Measurements from ENCODE around the gene HPSE2. TPM values are rescaled to one million over a fixed set of nuclear protein-coding genes. Genes with fewer than 3 reads are reported as not detected.
A peak's percentile ranks its signal among the peaks of the same experiment; 100 is the strongest.

The HPSE2 gene
- total and polyA plus RNA-seq, 3 experiments from 2014 or later = 0.07 to 1.2 TPM; not detected in 1

- H3K4me1 ChIP-seq (ENCODE audit: insufficient read depth, low read length) = no peaks in the 10 kb centered on the region
- DNase-seq = no peak
- H3K36me3 ChIP-seq (ENCODE audit: insufficient read depth, low read length) = no peaks in the 10 kb centered on the region
- H3K27me3 ChIP-seq (ENCODE audit: insufficient read depth, low read length, poor library complexity, severe bottlenecking) = no peaks in the 10 kb centered on the region
- Mint-ChIP-seq H3K36me3 (no peaks in the 10 kb centered on the region), H3K4me1 (no peaks in the 10 kb centered on the region), H3K27ac (no peak overlapping the region), H3K9me3 (peaks cover 0 to 2% (median 0%) of the 10 kb centered on the region in 5 donors), H3K4me3 (no peak overlapping the region), H3K27me3 (no peaks in the 10 kb centered on the region)
- no peak overlapping the region for H3K4me3 ChIP-seq (ENCODE audit: low read length)
- no peaks in the 10 kb centered on the region for H3K9me3 ChIP-seq (ENCODE audit: low read length)
- no peak overlapping the region for H3K27ac ChIP-seq (ENCODE audit: low read depth, low read length)
- ChIA-PET POLR2A (no interaction called here), CTCF (no interaction called here)
Measured at GRCh38 chr10:98951269-98952000, 284.2 kb downstream of the HPSE2 start.

- CTCF ChIA-PET = no interaction called here
- Mint-ChIP-seq H3K36me3 (no peaks in the 10 kb centered on the region), H3K27ac (no peak overlapping the region), H3K4me1 (no peaks in the 10 kb centered on the region), H3K27me3 (no peaks in the 10 kb centered on the region), H3K4me3 (no peak overlapping the region), H3K9me3 (peaks cover 0 to 4% (median 0%) of the 10 kb centered on the region in 5 donors)
- Histone ChIP-seq H3K9me3 (ENCODE audit: low read length) (no peaks in the 10 kb centered on the region), H3K36me3 (ENCODE audit: insufficient read depth, low read length) (no peaks in the 10 kb centered on the region), H3K27ac (ENCODE audit: low read depth, low read length) (no peak overlapping the region), H3K27me3 (ENCODE audit: insufficient read depth, low read length, poor library complexity, severe bottlenecking) (no peaks in the 10 kb centered on the region), H3K4me1 (ENCODE audit: insufficient read depth, low read length) (no peaks in the 10 kb centered on the region), H3K4me3 (ENCODE audit: low read length) (no peak overlapping the region)
- no peak for DNase-seq
- POLR2A ChIA-PET = no interaction called here
Measured at GRCh38 chr10:98950106-98950505, 285.5 kb downstream of the HPSE2 start.

- H3K36me3 Mint-ChIP-seq = no peaks in the 10 kb centered on the region
- Histone ChIP-seq H3K4me1 (ENCODE audit: insufficient read depth, low read length) (no peaks in the 10 kb centered on the region), H3K4me3 (ENCODE audit: low read length) (no peak overlapping the region), H3K9me3 (ENCODE audit: low read length) (no peaks in the 10 kb centered on the region), H3K36me3 (ENCODE audit: insufficient read depth, low read length) (no peaks in the 10 kb centered on the region), H3K27ac (ENCODE audit: low read depth, low read length) (no peak overlapping the region), H3K27me3 (ENCODE audit: insufficient read depth, low read length, poor library complexity, severe bottlenecking) (no peaks in the 10 kb centered on the region)
- H3K9me3 Mint-ChIP-seq = peaks cover 0 to 4% (median 0%) of the 10 kb centered on the region in 5 donors
- ChIA-PET POLR2A (no interaction called here), CTCF (no interaction called here)
- H3K4me3 Mint-ChIP-seq = no peak overlapping the region
- H3K27me3 Mint-ChIP-seq = no peaks in the 10 kb centered on the region
- DNase-seq = no peak
- H3K4me1 Mint-ChIP-seq = no peaks in the 10 kb centered on the region
- no peak overlapping the region for H3K27ac Mint-ChIP-seq
Measured at GRCh38 chr10:98949306-98949705, 286.3 kb downstream of the HPSE2 start.

- no peak overlapping the region for H3K27ac Mint-ChIP-seq
- H3K4me3 ChIP-seq (ENCODE audit: low read length) = no peak overlapping the region
- CTCF ChIA-PET = no interaction called here
Measured at GRCh38 chr10:98943681-98944080, 292.0 kb downstream of the HPSE2 start.

GRCh38 chr10:98929709-98930108 is 305.9 kb downstream of the HPSE2 start:
- no peak overlapping the region for H3K4me3 ChIP-seq (ENCODE audit: low read length)
- H3K27ac ChIP-seq (ENCODE audit: low read depth, low read length) = no peak overlapping the region
- peaks cover 0 to under 1% of the 10 kb centered on the region in 2 donors for H3K27me3 Mint-ChIP-seq
- no peaks in the 10 kb centered on the region for H3K36me3 Mint-ChIP-seq
- no peaks in the 10 kb centered on the region for H3K27me3 ChIP-seq (ENCODE audit: insufficient read depth, low read length, poor library complexity, severe bottlenecking)
- CTCF ChIA-PET = no interaction called here
- H3K4me3 Mint-ChIP-seq = no peak overlapping the region
- POLR2A ChIA-PET = no interaction called here
- H3K36me3 ChIP-seq (ENCODE audit: insufficient read depth, low read length) = no peaks in the 10 kb centered on the region
- peaks cover 0 to 25% (median 14%) of the 10 kb centered on the region in 5 donors for H3K9me3 Mint-ChIP-seq
- no peak overlapping the region for H3K27ac Mint-ChIP-seq
- no peak for DNase-seq
- no peaks in the 10 kb centered on the region for H3K9me3 ChIP-seq (ENCODE audit: low read length)
- H3K4me1 Mint-ChIP-seq = no peaks in the 10 kb centered on the region
- H3K4me1 ChIP-seq (ENCODE audit: insufficient read depth, low read length) = no peaks in the 10 kb centered on the region

More at GRCh38 chr10:98943681-98944080, 292.0 kb downstream of the HPSE2 start:
- no peak overlapping the region for H3K27ac ChIP-seq (ENCODE audit: low read depth, low read length)
- H3K36me3 ChIP-seq (ENCODE audit: insufficient read depth, low read length) = no peaks in the 10 kb centered on the region
- H3K9me3 ChIP-seq (ENCODE audit: low read length) = no peaks in the 10 kb centered on the region
- Mint-ChIP-seq H3K4me3 (no peak overlapping the region), H3K9me3 (peaks cover 0 to 4% (median 2%) of the 10 kb centered on the region in 5 donors), H3K4me1 (no peaks in the 10 kb centered on the region), H3K27me3 (no peaks in the 10 kb centered on the region), H3K36me3 (no peaks in the 10 kb centered on the region)
- H3K27me3 ChIP-seq (ENCODE audit: insufficient read depth, low read length, poor library complexity, severe bottlenecking) = no peaks in the 10 kb centered on the region
- DNase-seq = no peak
- no peaks in the 10 kb centered on the region for H3K4me1 ChIP-seq (ENCODE audit: insufficient read depth, low read length)
- POLR2A ChIA-PET = no interaction called here

- no peaks in the 10 kb centered on the region for H3K9me3 ChIP-seq (ENCODE audit: low read length)
- no peak overlapping the region for H3K4me3 Mint-ChIP-seq
- H3K4me1 Mint-ChIP-seq = no peaks in the 10 kb centered on the region
Measured at GRCh38 chr10:98925651-98926050, 310.0 kb downstream of the HPSE2 start.

GRCh38 chr10:98924526-98924925 is 311.1 kb downstream of the HPSE2 start:
- no peak overlapping the region for H3K27ac Mint-ChIP-seq
- Histone ChIP-seq H3K4me1 (ENCODE audit: insufficient read depth, low read length) (no peaks in the 10 kb centered on the region), H3K27me3 (ENCODE audit: insufficient read depth, low read length, poor library complexity, severe bottlenecking) (no peaks in the 10 kb centered on the region), H3K36me3 (ENCODE audit: insufficient read depth, low read length) (no peaks in the 10 kb centered on the region), H3K9me3 (ENCODE audit: low read length) (no peaks in the 10 kb centered on the region), H3K4me3 (ENCODE audit: low read length) (no peak overlapping the region), H3K27ac (ENCODE audit: low read depth, low read length) (no peak overlapping the region)
- DNase-seq = no peak
- ChIA-PET CTCF (no interaction called here), POLR2A (no interaction called here)
- peaks cover 0 to 8% (median 2%) of the 10 kb centered on the region in 5 donors for H3K9me3 Mint-ChIP-seq
- peaks cover 0 to 3% of the 10 kb centered on the region in 2 donors for H3K27me3 Mint-ChIP-seq
- no peaks in the 10 kb centered on the region for H3K36me3 Mint-ChIP-seq
- H3K4me3 Mint-ChIP-seq = no peak overlapping the region
- H3K4me1 Mint-ChIP-seq = no peaks in the 10 kb centered on the region

More at GRCh38 chr10:98925651-98926050, 310.0 kb downstream of the HPSE2 start:
- no peaks in the 10 kb centered on the region for H3K27me3 ChIP-seq (ENCODE audit: insufficient read depth, low read length, poor library complexity, severe bottlenecking)
- CTCF ChIA-PET = no interaction called here
- no peak for DNase-seq
- H3K27ac ChIP-seq (ENCODE audit: low read depth, low read length) = no peak overlapping the region
- H3K4me3 ChIP-seq (ENCODE audit: low read length) = no peak overlapping the region
- POLR2A ChIA-PET = no interaction called here
- H3K4me1 ChIP-seq (ENCODE audit: insufficient read depth, low read length) = no peaks in the 10 kb centered on the region
- H3K27me3 Mint-ChIP-seq = peaks cover 0 to 3% of the 10 kb centered on the region in 2 donors
- no peaks in the 10 kb centered on the region for H3K36me3 Mint-ChIP-seq
- no peaks in the 10 kb centered on the region for H3K36me3 ChIP-seq (ENCODE audit: insufficient read depth, low read length)
- peaks cover 0 to 11% (median 3%) of the 10 kb centered on the region in 5 donors for H3K9me3 Mint-ChIP-seq
- H3K27ac Mint-ChIP-seq = peak overlapping the region in 1 of 8 donors; percentile 50

- no peak overlapping the region for H3K27ac ChIP-seq (ENCODE audit: low read depth, low read length)
- H3K4me1 Mint-ChIP-seq = no peaks in the 10 kb centered on the region
- H3K9me3 Mint-ChIP-seq = peaks cover 0 to 4% (median 0%) of the 10 kb centered on the region in 5 donors
- no peaks in the 10 kb centered on the region for H3K27me3 ChIP-seq (ENCODE audit: insufficient read depth, low read length, poor library complexity, severe bottlenecking)
- peaks cover 0 to 3% of the 10 kb centered on the region in 2 donors for H3K27me3 Mint-ChIP-seq
- ChIA-PET CTCF (no interaction called here), POLR2A (no interaction called here)
- no peak overlapping the region for H3K4me3 Mint-ChIP-seq
- H3K4me1 ChIP-seq (ENCODE audit: insufficient read depth, low read length) = no peaks in the 10 kb centered on the region
- no peaks in the 10 kb centered on the region for H3K9me3 ChIP-seq (ENCODE audit: low read length)
- no peaks in the 10 kb centered on the region for H3K36me3 ChIP-seq (ENCODE audit: insufficient read depth, low read length)
- no peak overlapping the region for H3K4me3 ChIP-seq (ENCODE audit: low read length)
- no peak for DNase-seq
- H3K27ac Mint-ChIP-seq = no peak overlapping the region
- H3K36me3 Mint-ChIP-seq = no peaks in the 10 kb centered on the region
Measured at GRCh38 chr10:98921316-98921715, 314.3 kb downstream of the HPSE2 start.
